Common myeloid progenitor, CD34-positive (primary cell): ENCODE measurements around the gene ASTN2.

ENCODE experiments used
- CTCF ChIA-PET: fragments of 350-600 bp; sonication (Branson Sonifier 250); formaldehyde crosslinking; loops from one replicate; lab custom pipeline; 2021; ENCODE audit warnings: antibody characterized with exemption; lab: Charles Lee
- POLR2A ChIA-PET: fragments of 350-600 bp; sonication (Branson Sonifier 250); formaldehyde crosslinking; loops from one replicate; lab custom pipeline; 2021; ENCODE audit warnings: antibody characterized with exemption; lab: Charles Lee
- DNase-seq, 3 donors: peaks; one replicate each; pipeline versions ENCODE4 v3.0.0 to v3.0.0-alpha.2; 2013
- H3K27ac ChIP-seq, 2 experiments: 1 replicate in 1 of 2; 2 replicates in 1 of 2; pipeline ENCODE4 v1.7.0; 2013; ENCODE audit warnings: inconsistent platforms in 2 of 2, low read length in 2 of 2, mild to moderate bottlenecking in 2 of 2, low read depth in 1 of 2, moderate library complexity in 1 of 2; ENCODE audit not compliant: severe bottlenecking in 2 of 2, insufficient read depth in 1 of 2, poor library complexity in 1 of 2
- H3K27me3 ChIP-seq, 5 experiments: replicated peaks in 2 of 5; 1 replicate in 3 of 5; 2 replicates in 2 of 5; pipeline versions ENCODE4 v1.6.1 to v1.7.0; 2013; ENCODE audit warnings: low read length in 4 of 5, mild to moderate bottlenecking in 2 of 5, moderate library complexity in 2 of 5, inconsistent platforms in 1 of 5; ENCODE audit not compliant: insufficient read depth in 5 of 5, control insufficient read depth in 4 of 5
- H3K36me3 ChIP-seq, 4 experiments: 1 replicate in 2 of 4; 2 replicates in 2 of 4; pipeline versions ENCODE4 v1.6.1 to v1.7.0; 2013; ENCODE audit warnings: low read length in 3 of 4, control low read depth in 1 of 4, mild to moderate bottlenecking in 1 of 4; ENCODE audit not compliant: control insufficient read depth in 4 of 4, insufficient read depth in 4 of 4
- H3K4me1 ChIP-seq, 4 experiments: 1 replicate in 3 of 4; 2 replicates in 1 of 4; pipeline versions ENCODE4 v1.6.1 to v1.7.1; 2013; ENCODE audit warnings: low read length in 3 of 4, mild to moderate bottlenecking in 3 of 4, control low read depth in 1 of 4, inconsistent platforms in 1 of 4, moderate library complexity in 1 of 4; ENCODE audit not compliant: control insufficient read depth in 4 of 4, insufficient read depth in 4 of 4; ENCODE audit errors: control extremely low read depth in 1 of 4
- H3K4me3 ChIP-seq, 7 experiments: 1 replicate in 4 of 7; 2 replicates in 3 of 7; pipeline versions ENCODE4 v1.5.1 to v1.7.0; 2013; ENCODE audit warnings: mild to moderate bottlenecking in 7 of 7, low read length in 6 of 7, moderate library complexity in 6 of 7, inconsistent platforms in 2 of 7, low read depth in 2 of 7, control low read depth in 1 of 7; ENCODE audit not compliant: insufficient read depth in 4 of 7, control insufficient read depth in 1 of 7; ENCODE audit errors: extremely low read depth in 1 of 7
- H3K9me3 ChIP-seq, 5 experiments: 1 replicate in 4 of 5; 2 replicates in 1 of 5; pipeline versions ENCODE4 v1.6.1 to v1.7.1; 2013; ENCODE audit warnings: low read length in 4 of 5, mild to moderate bottlenecking in 2 of 5, inconsistent platforms in 1 of 5, low read depth in 1 of 5, moderate library complexity in 1 of 5; ENCODE audit not compliant: control insufficient read depth in 4 of 5, insufficient read depth in 2 of 5; ENCODE audit errors: control extremely low read depth in 1 of 5
- WGBS: methylation state at CpG from one replicate; pipeline ENCODE4 v1.1.5; 2013; ENCODE audit not compliant: insufficient coverage; 5-methylcytosine and 5-hydroxymethylcytosine counted together

Gene ASTN2

GRCh38 chr9:117145811-117146490 is 268.9 kb downstream of the ASTN2 start:
- no peaks in the 10 kb centered on the region for H3K27me3 ChIP-seq
- CTCF ChIA-PET, result no interaction called here
- POLR2A ChIA-PET, result no interaction called here
- no peak overlapping the region for H3K4me3 ChIP-seq
- no peaks in the 10 kb centered on the region for H3K9me3 ChIP-seq
- no peak for DNase-seq
- H3K36me3 ChIP-seq, result no peaks in the 10 kb centered on the region
- H3K4me1 ChIP-seq, result no peaks in the 10 kb centered on the region
- WGBS, result 100% methylated on average over 5 of the region's 7 CpGs
- H3K27ac ChIP-seq, result no peak overlapping the region

- Histone ChIP-seq H3K4me3 (no peak overlapping the region), H3K4me1 (no peaks in the 10 kb centered on the region), H3K27ac (no peak overlapping the region), H3K27me3 (peaks cover 0 to 2% (median 0%) of the 10 kb centered on the region in 5 experiments), H3K36me3 (no peaks in the 10 kb centered on the region), H3K9me3 (no peaks in the 10 kb centered on the region)
- POLR2A ChIA-PET, result no interaction called here
- 80% methylated on average over 2 of the region's 4 CpGs for WGBS
- CTCF ChIA-PET, result no interaction called here
- DNase-seq, result no peak
Observed at GRCh38 chr9:117145081-117145480, 269.8 kb downstream of the ASTN2 start.

- no peak for DNase-seq
- Histone ChIP-seq H3K27me3 (peaks cover 0 to 6% (median 0%) of the 10 kb centered on the region in 5 experiments), H3K4me1 (peaks cover 0 to 9% (median 3%) of the 10 kb centered on the region in 4 experiments), H3K27ac (no peak overlapping the region), H3K4me3 (no peak overlapping the region), H3K36me3 (no peaks in the 10 kb centered on the region), H3K9me3 (no peaks in the 10 kb centered on the region)
- ChIA-PET CTCF (no interaction called here), POLR2A (no interaction called here)
- 24% methylated on average over 5 of the region's 5 CpGs for WGBS
Observed at GRCh38 chr9:117138231-117138630, 276.6 kb downstream of the ASTN2 start.

GRCh38 chr9:117136461-117136860 is 278.4 kb downstream of the ASTN2 start:
- 28% methylated on average over 4 of the region's 4 CpGs for WGBS
- CTCF ChIA-PET, result interaction anchor here (0.6 kb wide), 1 partner anchor 38 kb away, joined by 3 read pairs; no protein-coding TSS in a partner anchor
- H3K4me1 ChIP-seq, result peaks cover 0 to 9% (median 3%) of the 10 kb centered on the region in 4 experiments
- H3K36me3 ChIP-seq, result no peaks in the 10 kb centered on the region
- H3K27me3 ChIP-seq, result peaks cover 0 to 6% (median 0%) of the 10 kb centered on the region in 5 experiments
- H3K27ac ChIP-seq, result no peak overlapping the region
- POLR2A ChIA-PET, result no interaction called here
- no peak overlapping the region for H3K4me3 ChIP-seq
- DNase-seq, result no peak
- peaks cover 0 to 1% (median 0%) of the 10 kb centered on the region in 5 experiments for H3K9me3 ChIP-seq

GRCh38 chr9:117135501-117136098 is 279.3 kb downstream of the ASTN2 start:
- POLR2A ChIA-PET, result no interaction called here
- H3K36me3 ChIP-seq, result no peaks in the 10 kb centered on the region
- DNase-seq, result peak; percentile 49 to 88 (median 54)
- 8% methylated on average over 4 of the region's 5 CpGs for WGBS
- H3K9me3 ChIP-seq, result peaks cover 0 to 1% (median 0%) of the 10 kb centered on the region in 5 experiments
- H3K4me1 ChIP-seq, result peaks cover 0 to 9% (median 3%) of the 10 kb centered on the region in 4 experiments
- no peak overlapping the region for H3K4me3 ChIP-seq
- H3K27ac ChIP-seq, result no peak overlapping the region
- peaks cover 0 to 6% (median 0%) of the 10 kb centered on the region in 5 experiments for H3K27me3 ChIP-seq
- CTCF ChIA-PET, result no interaction called here

- 76% methylated on average over 4 of the region's 4 CpGs for WGBS
- no peak overlapping the region for H3K4me3 ChIP-seq
- H3K27me3 ChIP-seq, result peaks cover 0 to 4% (median 0%) of the 10 kb centered on the region in 5 experiments
- H3K4me1 ChIP-seq, result peaks cover 0 to 9% (median 3%) of the 10 kb centered on the region in 4 experiments
- H3K36me3 ChIP-seq, result no peaks in the 10 kb centered on the region
- peak in 1 of 3 donors; percentile 6 for DNase-seq
- H3K9me3 ChIP-seq, result peaks cover 0 to 1% (median 0%) of the 10 kb centered on the region in 5 experiments
- POLR2A ChIA-PET, result no interaction called here
- no peak overlapping the region for H3K27ac ChIP-seq
- CTCF ChIA-PET, result no interaction called here
Observed at GRCh38 chr9:117134826-117135500, 279.9 kb downstream of the ASTN2 start.
